GM12878 (cell line): Measurements from ENCODE around the gene BCLAF1.

Experiments
- CHD2 ChIP-seq: IDR thresholded peaks from 2 replicates; pipeline ENCODE4 v1.6.1; 2011; ENCODE audit warnings: low read depth, low read length, improper control_type of control experiment, borderline replicate concordance
- EZH2 ChIP-seq: IDR thresholded peaks from 2 replicates; pipeline ENCODE4 v1.6.1; 2012; ENCODE audit warnings: low read depth, mild to moderate bottlenecking, control low read depth, inconsistent platforms, low read length, borderline replicate concordance; ENCODE audit not compliant: control insufficient read depth
- HCFC1 ChIP-seq: fragments of 150-350 bp; IDR thresholded peaks from 2 replicates; pipeline ENCODE4 v1.6.1; 2014; ENCODE audit warnings: low read length
- POLR2AphosphoS5 ChIP-seq: IDR thresholded peaks from 2 replicates; pipeline ENCODE4 v1.6.1; 2011; ENCODE audit warnings: mild to moderate bottlenecking, low read length, inconsistent platforms
- RAD21 ChIP-seq: IDR thresholded peaks from 2 replicates; pipeline ENCODE4 v1.6.1; 2011; ENCODE audit warnings: mild to moderate bottlenecking, low read depth, low read length, moderate library complexity; ENCODE audit not compliant: insufficient read depth
- RBBP5 ChIP-seq: fragments of 200-600 bp; sonication (generic); conservative IDR thresholded peaks from 2 replicates; pipeline ENCODE4 v1.6.1; 2016
- SIX5 ChIP-seq: IDR thresholded peaks from 2 replicates; pipeline ENCODE4 v1.6.1; 2011; ENCODE audit warnings: mild to moderate bottlenecking, low read depth, low read length, moderate library complexity; ENCODE audit not compliant: severe bottlenecking
- TAF1 ChIP-seq: IDR thresholded peaks from 2 replicates; pipeline ENCODE4 v1.6.1; 2011; ENCODE audit warnings: mild to moderate bottlenecking, low read depth, low read length, borderline replicate concordance
- TF ChIP-seq, protein P1 (sequence below), 3 experiments: IDR thresholded peaks in 2 of 3; conservative IDR thresholded peaks in 1 of 3; 2 replicates each; pipeline ENCODE4 v1.5.1; 2011; ENCODE audit warnings: low read depth in 3 of 3, low read length in 3 of 3, mild to moderate bottlenecking in 3 of 3, control low read depth in 2 of 3, moderate library complexity in 2 of 3, inconsistent platforms in 1 of 3, mixed read lengths in 1 of 3; ENCODE audit not compliant: control insufficient read depth in 2 of 3, insufficient read depth in 1 of 3; ENCODE audit errors: extremely low read depth in 1 of 3
- TF ChIP-seq, protein P2 (sequence below): fragments of 450-650 bp; IDR thresholded peaks from 2 replicates; pipeline ENCODE4 v1.6.1; 2017; ENCODE audit warnings: antibody characterized with exemption, mild to moderate bottlenecking, moderate library complexity
- TF ChIP-seq, protein P3 (sequence below): IDR thresholded peaks from 2 replicates; pipeline ENCODE4 v1.6.1; 2011; ENCODE audit warnings: low read depth, mild to moderate bottlenecking, low read length, moderate library complexity, borderline replicate concordance; ENCODE audit errors: extremely low read depth
- TF ChIP-seq, protein P4 (sequence below): IDR thresholded peaks from 2 replicates; pipeline ENCODE4 v1.6.1; 2012; ENCODE audit warnings: low read depth, low read length, improper control_type of control experiment
- TF ChIP-seq, protein P5 (sequence below): IDR thresholded peaks from 2 replicates; pipeline ENCODE4 v1.6.1; 2012; ENCODE audit warnings: mild to moderate bottlenecking, low read depth, low read length
- TF ChIP-seq, protein P6 (sequence below): IDR thresholded peaks from 2 replicates; pipeline ENCODE4 v1.6.1; 2012; ENCODE audit warnings: low read depth, low read length, improper control_type of control experiment

DNA sequence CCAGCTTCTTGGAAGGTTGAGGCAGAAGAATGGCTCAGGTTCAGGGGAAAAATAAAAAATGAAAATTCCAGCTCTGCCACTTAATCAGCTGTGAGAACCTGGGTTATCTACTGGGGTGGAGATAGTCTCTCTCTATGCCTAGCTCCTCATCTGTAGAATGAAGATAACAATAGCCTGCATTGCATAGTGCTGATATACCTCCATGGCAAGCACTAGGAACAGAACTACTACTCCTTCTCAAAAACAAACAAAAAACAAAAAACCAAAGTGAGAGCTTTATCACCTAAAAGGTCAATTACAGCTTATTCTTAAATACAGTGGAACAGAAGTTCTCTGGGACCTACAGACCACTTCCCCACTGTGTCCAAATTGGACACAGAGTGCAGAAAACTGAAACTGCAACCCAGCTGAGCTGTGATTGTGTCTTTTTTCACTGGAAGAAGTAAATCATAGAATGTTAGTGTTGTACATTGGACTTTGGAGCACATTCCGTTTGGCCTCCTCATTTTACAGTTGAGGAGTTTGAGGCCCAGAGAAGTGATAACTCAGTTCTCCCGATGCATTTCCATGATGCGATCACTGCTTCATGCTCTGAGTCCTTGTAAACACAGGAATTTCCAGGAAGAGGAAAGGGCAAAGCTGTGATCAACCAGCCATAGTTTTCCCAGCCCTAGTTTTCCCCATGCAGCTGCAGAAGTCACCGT is 62.8 kb downstream of the BCLAF1 start:
- no peak for TF ChIP-seq RAD21
- no peak for TF ChIP-seq CHD2
- TF ChIP-seq, protein P1, sequence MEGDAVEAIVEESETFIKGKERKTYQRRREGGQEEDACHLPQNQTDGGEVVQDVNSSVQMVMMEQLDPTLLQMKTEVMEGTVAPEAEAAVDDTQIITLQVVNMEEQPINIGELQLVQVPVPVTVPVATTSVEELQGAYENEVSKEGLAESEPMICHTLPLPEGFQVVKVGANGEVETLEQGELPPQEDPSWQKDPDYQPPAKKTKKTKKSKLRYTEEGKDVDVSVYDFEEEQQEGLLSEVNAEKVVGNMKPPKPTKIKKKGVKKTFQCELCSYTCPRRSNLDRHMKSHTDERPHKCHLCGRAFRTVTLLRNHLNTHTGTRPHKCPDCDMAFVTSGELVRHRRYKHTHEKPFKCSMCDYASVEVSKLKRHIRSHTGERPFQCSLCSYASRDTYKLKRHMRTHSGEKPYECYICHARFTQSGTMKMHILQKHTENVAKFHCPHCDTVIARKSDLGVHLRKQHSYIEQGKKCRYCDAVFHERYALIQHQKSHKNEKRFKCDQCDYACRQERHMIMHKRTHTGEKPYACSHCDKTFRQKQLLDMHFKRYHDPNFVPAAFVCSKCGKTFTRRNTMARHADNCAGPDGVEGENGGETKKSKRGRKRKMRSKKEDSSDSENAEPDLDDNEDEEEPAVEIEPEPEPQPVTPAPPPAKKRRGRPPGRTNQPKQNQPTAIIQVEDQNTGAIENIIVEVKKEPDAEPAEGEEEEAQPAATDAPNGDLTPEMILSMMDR (IDR thresholded peaks at IDR 0.05 in 2 of 3, conservative IDR thresholded peaks at IDR 0.05 in 1 of 3; ENCODE audit: control insufficient read depth in 2 of 3, extremely low read depth in 1 of 3, insufficient read depth in 1 of 3, low read depth in 3 of 3, low read length in 3 of 3), result no peak
- TF ChIP-seq, protein P2, sequence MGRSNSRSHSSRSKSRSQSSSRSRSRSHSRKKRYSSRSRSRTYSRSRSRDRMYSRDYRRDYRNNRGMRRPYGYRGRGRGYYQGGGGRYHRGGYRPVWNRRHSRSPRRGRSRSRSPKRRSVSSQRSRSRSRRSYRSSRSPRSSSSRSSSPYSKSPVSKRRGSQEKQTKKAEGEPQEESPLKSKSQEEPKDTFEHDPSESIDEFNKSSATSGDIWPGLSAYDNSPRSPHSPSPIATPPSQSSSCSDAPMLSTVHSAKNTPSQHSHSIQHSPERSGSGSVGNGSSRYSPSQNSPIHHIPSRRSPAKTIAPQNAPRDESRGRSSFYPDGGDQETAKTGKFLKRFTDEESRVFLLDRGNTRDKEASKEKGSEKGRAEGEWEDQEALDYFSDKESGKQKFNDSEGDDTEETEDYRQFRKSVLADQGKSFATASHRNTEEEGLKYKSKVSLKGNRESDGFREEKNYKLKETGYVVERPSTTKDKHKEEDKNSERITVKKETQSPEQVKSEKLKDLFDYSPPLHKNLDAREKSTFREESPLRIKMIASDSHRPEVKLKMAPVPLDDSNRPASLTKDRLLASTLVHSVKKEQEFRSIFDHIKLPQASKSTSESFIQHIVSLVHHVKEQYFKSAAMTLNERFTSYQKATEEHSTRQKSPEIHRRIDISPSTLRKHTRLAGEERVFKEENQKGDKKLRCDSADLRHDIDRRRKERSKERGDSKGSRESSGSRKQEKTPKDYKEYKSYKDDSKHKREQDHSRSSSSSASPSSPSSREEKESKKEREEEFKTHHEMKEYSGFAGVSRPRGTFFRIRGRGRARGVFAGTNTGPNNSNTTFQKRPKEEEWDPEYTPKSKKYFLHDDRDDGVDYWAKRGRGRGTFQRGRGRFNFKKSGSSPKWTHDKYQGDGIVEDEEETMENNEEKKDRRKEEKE, result no peak
- TF ChIP-seq, protein P3, sequence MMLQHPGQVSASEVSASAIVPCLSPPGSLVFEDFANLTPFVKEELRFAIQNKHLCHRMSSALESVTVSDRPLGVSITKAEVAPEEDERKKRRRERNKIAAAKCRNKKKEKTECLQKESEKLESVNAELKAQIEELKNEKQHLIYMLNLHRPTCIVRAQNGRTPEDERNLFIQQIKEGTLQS, result no peak
- TF ChIP-seq, protein P4, sequence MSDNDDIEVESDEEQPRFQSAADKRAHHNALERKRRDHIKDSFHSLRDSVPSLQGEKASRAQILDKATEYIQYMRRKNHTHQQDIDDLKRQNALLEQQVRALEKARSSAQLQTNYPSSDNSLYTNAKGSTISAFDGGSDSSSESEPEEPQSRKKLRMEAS, result no peak
- TF ChIP-seq HCFC1, result no peak
- TF ChIP-seq SIX5, result no peak
- no peak for TF ChIP-seq RBBP5
- no peak for TF ChIP-seq EZH2
- TF ChIP-seq TAF1, result no peak
- TF ChIP-seq, protein P5, sequence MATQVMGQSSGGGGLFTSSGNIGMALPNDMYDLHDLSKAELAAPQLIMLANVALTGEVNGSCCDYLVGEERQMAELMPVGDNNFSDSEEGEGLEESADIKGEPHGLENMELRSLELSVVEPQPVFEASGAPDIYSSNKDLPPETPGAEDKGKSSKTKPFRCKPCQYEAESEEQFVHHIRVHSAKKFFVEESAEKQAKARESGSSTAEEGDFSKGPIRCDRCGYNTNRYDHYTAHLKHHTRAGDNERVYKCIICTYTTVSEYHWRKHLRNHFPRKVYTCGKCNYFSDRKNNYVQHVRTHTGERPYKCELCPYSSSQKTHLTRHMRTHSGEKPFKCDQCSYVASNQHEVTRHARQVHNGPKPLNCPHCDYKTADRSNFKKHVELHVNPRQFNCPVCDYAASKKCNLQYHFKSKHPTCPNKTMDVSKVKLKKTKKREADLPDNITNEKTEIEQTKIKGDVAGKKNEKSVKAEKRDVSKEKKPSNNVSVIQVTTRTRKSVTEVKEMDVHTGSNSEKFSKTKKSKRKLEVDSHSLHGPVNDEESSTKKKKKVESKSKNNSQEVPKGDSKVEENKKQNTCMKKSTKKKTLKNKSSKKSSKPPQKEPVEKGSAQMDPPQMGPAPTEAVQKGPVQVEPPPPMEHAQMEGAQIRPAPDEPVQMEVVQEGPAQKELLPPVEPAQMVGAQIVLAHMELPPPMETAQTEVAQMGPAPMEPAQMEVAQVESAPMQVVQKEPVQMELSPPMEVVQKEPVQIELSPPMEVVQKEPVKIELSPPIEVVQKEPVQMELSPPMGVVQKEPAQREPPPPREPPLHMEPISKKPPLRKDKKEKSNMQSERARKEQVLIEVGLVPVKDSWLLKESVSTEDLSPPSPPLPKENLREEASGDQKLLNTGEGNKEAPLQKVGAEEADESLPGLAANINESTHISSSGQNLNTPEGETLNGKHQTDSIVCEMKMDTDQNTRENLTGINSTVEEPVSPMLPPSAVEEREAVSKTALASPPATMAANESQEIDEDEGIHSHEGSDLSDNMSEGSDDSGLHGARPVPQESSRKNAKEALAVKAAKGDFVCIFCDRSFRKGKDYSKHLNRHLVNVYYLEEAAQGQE, result no peak
- TF ChIP-seq, protein P6, sequence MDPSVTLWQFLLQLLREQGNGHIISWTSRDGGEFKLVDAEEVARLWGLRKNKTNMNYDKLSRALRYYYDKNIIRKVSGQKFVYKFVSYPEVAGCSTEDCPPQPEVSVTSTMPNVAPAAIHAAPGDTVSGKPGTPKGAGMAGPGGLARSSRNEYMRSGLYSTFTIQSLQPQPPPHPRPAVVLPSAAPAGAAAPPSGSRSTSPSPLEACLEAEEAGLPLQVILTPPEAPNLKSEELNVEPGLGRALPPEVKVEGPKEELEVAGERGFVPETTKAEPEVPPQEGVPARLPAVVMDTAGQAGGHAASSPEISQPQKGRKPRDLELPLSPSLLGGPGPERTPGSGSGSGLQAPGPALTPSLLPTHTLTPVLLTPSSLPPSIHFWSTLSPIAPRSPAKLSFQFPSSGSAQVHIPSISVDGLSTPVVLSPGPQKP, result no peak
- no peak for TF ChIP-seq POLR2AphosphoS5
